ENCODE data around the gene SLC17A4.

DNA sequence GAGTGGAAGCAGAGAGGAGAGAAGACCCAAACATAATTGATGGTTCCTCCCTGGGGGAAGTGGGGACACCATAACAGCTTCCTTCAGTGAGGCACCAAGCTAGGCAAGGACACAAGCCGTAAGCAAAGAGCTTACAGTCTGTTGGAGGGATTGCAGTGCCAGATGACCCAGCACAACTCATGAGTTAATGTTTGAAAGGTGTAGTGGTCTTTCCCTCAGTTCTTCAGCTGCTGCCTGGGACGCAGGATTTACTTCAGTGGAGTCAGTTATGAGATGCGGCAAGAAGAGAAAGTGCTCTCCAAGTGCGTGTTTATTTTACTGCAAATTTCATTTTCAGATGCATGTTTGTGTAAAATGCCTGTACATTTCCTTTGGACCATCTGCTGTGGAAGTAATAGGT is 38.7 kb upstream of the SLC17A4 start:
- TF ChIP-seq, protein P1, sequence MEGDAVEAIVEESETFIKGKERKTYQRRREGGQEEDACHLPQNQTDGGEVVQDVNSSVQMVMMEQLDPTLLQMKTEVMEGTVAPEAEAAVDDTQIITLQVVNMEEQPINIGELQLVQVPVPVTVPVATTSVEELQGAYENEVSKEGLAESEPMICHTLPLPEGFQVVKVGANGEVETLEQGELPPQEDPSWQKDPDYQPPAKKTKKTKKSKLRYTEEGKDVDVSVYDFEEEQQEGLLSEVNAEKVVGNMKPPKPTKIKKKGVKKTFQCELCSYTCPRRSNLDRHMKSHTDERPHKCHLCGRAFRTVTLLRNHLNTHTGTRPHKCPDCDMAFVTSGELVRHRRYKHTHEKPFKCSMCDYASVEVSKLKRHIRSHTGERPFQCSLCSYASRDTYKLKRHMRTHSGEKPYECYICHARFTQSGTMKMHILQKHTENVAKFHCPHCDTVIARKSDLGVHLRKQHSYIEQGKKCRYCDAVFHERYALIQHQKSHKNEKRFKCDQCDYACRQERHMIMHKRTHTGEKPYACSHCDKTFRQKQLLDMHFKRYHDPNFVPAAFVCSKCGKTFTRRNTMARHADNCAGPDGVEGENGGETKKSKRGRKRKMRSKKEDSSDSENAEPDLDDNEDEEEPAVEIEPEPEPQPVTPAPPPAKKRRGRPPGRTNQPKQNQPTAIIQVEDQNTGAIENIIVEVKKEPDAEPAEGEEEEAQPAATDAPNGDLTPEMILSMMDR (IDR thresholded peaks at IDR 0.05), result no peak
- no peak for TF ChIP-seq POLR2A (IDR thresholded peaks at IDR 0.05)
